CD4-positive, CD25-positive, alpha-beta regulatory T cell (primary cell): ENCODE results near the gene ARPC5. TPM values are rescaled to one million over a fixed set of nuclear protein-coding genes. Genes with fewer than 3 reads are reported as not detected.

Experiments used
- ATAC-seq, 2 donors: fragments of 150-1000 bp; cut with Tn5 transposase; one replicate each; pipeline ENCODE4 v1.10.0; 2021; ENCODE audit warnings: low read depth in 2 of 2, moderate number of reproducible peaks in 2 of 2, moderate library complexity in 1 of 2
- DNase-seq, 3 donors: peaks; one replicate each; pipeline versions ENCODE4 v3.0.0 to v3.0.0-alpha.2; 2012 to 2022; ENCODE audit warnings: mixed read lengths in 1 of 3
- H3K27ac ChIP-seq: one replicate; pipeline ENCODE4 v1.7.0; 2013; ENCODE audit warnings: mild to moderate bottlenecking, low read length; ENCODE audit not compliant: insufficient read depth, poor library complexity, severe bottlenecking
- H3K27me3 ChIP-seq: one replicate; pipeline ENCODE4 v1.7.0; 2013; ENCODE audit warnings: low read length; ENCODE audit not compliant: control insufficient read depth, insufficient read depth
- H3K36me3 ChIP-seq: one replicate; pipeline ENCODE4 v1.7.0; 2013; ENCODE audit warnings: mild to moderate bottlenecking, low read length, moderate library complexity; ENCODE audit not compliant: control insufficient read depth, insufficient read depth
- H3K4me1 ChIP-seq: 2 replicates; pipeline ENCODE4 v1.7.0; 2013; ENCODE audit warnings: mild to moderate bottlenecking, low read length; ENCODE audit not compliant: insufficient read depth, control insufficient read depth, poor library complexity, severe bottlenecking
- H3K4me3 ChIP-seq: one replicate; pipeline ENCODE4 v1.7.0; 2013; ENCODE audit warnings: low read depth, mild to moderate bottlenecking, low read length, moderate library complexity
- H3K9me3 ChIP-seq, 2 experiments: 1 replicate in 1 of 2; 2 replicates in 1 of 2; pipeline ENCODE4 v1.7.0; 2013; ENCODE audit warnings: low read length in 2 of 2, mild to moderate bottlenecking in 1 of 2, moderate library complexity in 1 of 2; ENCODE audit not compliant: control insufficient read depth in 2 of 2
- H3K27ac Mint-ChIP-seq, 3 donors: one replicate each; pipeline ENCODE4 v1.8.0; 2020 to 2022; ENCODE audit warnings: mild to moderate bottlenecking in 3 of 3, mixed read lengths in 3 of 3, moderate library complexity in 2 of 3
- H3K27me3 Mint-ChIP-seq: one replicate; pipeline ENCODE4 v1.8.0; 2022; ENCODE audit warnings: mild to moderate bottlenecking, mixed read lengths
- H3K36me3 Mint-ChIP-seq: one replicate; pipeline ENCODE4 v1.8.0; 2020; ENCODE audit warnings: mixed read lengths
- H3K4me1 Mint-ChIP-seq, 4 donors: one replicate each; pipeline ENCODE4 v1.8.0; 2020 to 2022; ENCODE audit warnings: mixed read lengths in 4 of 4, mild to moderate bottlenecking in 1 of 4
- H3K4me3 Mint-ChIP-seq, 4 donors: one replicate each; pipeline ENCODE4 v1.8.0; 2020 to 2022; ENCODE audit warnings: mild to moderate bottlenecking in 4 of 4, mixed read lengths in 4 of 4, moderate library complexity in 3 of 4
- H3K9me3 Mint-ChIP-seq, 7 donors: one replicate each; pipeline ENCODE4 v1.8.0; 2020 to 2022; ENCODE audit warnings: mixed read lengths in 7 of 7, mild to moderate bottlenecking in 3 of 7, moderate library complexity in 2 of 7
- polyA plus RNA-seq, 4 donors: library from polyadenylated mRNA; unstranded; fragments of 300-500 nt; fragmentation: Illumina TruSeq; gene quantifications; one replicate each; pipeline ENCODE4 v1.2.3, GENCODE V29; 2021
- total RNA-seq: library from RNA; stranded (reverse); gene quantifications from one replicate; pipeline ENCODE4 v1.2.3, GENCODE V29; 2022

Gene ARPC5
- total and polyA plus RNA-seq, 5 donors from 2014 or later, result 76.3 to 541 (median 387) TPM

GRCh38 chr1:183575606-183576005, 60.0 kb downstream of the ARPC5 start:
- Histone ChIP-seq H3K36me3 (no peaks in the 10 kb centered on the region), H3K9me3 (no peaks in the 10 kb centered on the region), H3K27ac (no peak overlapping the region), H3K27me3 (no peaks in the 10 kb centered on the region), H3K4me1 (peaks cover 2% of the 10 kb centered on the region), H3K4me3 (no peak overlapping the region)
- Mint-ChIP-seq H3K27ac (no peak overlapping the region), H3K36me3 (no peaks in the 10 kb centered on the region), H3K9me3 (no peaks in the 10 kb centered on the region), H3K4me1 (peaks cover 0 to 7% (median 3%) of the 10 kb centered on the region in 4 donors), H3K4me3 (peak overlapping the region in 1 of 4 donors; percentile 11), H3K27me3 (no peaks in the 10 kb centered on the region)
- DNase-seq (no peak), ATAC-seq (no peak)

GRCh38 chr1:183572721-183573120, 62.9 kb downstream of the ARPC5 start:
- Histone ChIP-seq H3K27me3 (no peaks in the 10 kb centered on the region), H3K27ac (no peak overlapping the region), H3K4me3 (no peak overlapping the region), H3K9me3 (no peaks in the 10 kb centered on the region), H3K36me3 (no peaks in the 10 kb centered on the region), H3K4me1 (no peaks in the 10 kb centered on the region)
- Mint-ChIP-seq H3K27ac (no peak overlapping the region), H3K27me3 (no peaks in the 10 kb centered on the region), H3K4me3 (no peak overlapping the region), H3K4me1 (peaks cover 0 to 2% (median 0%) of the 10 kb centered on the region in 4 donors), H3K9me3 (peaks cover 0 to 1% (median 0%) of the 10 kb centered on the region in 7 donors), H3K36me3 (no peaks in the 10 kb centered on the region)
- ATAC-seq, result no peak
- no peak for DNase-seq

GRCh38 chr1:183571678-183572268, 63.8 kb downstream of the ARPC5 start:
- Mint-ChIP-seq H3K27me3 (no peaks in the 10 kb centered on the region), H3K4me1 (peaks cover 0 to 2% (median 0%) of the 10 kb centered on the region in 4 donors), H3K27ac (no peak overlapping the region), H3K9me3 (peaks cover 0 to 1% (median 0%) of the 10 kb centered on the region in 7 donors), H3K36me3 (no peaks in the 10 kb centered on the region), H3K4me3 (no peak overlapping the region)
- Histone ChIP-seq H3K27ac (no peak overlapping the region), H3K4me1 (no peaks in the 10 kb centered on the region), H3K9me3 (no peaks in the 10 kb centered on the region), H3K27me3 (no peaks in the 10 kb centered on the region), H3K4me3 (no peak overlapping the region), H3K36me3 (no peaks in the 10 kb centered on the region)
- DNase-seq (no peak), ATAC-seq (no peak)

Other genes starting within 250 kb of the ARPC5 start
- not detected for gene NMNAT2, start 217.4 kb downstream of the ARPC5 start, total RNA-seq
- not detected for gene NMNAT2, start 217.4 kb downstream of the ARPC5 start, polyA plus RNA-seq
- gene SMG7, start 163.3 kb downstream of the ARPC5 start, total RNA-seq, result 66.1 TPM
- 10 to 100 TPM; 13.6 to 21.7 (median 21.6) TPM for gene SMG7, start 163.3 kb downstream of the ARPC5 start, polyA plus RNA-seq
- gene NCF2, start 45.3 kb downstream of the ARPC5 start, total RNA-seq, result 9.3 TPM
- gene NCF2, start 45.3 kb downstream of the ARPC5 start, polyA plus RNA-seq, result 10 to 100 TPM in 1 of 4 donors, 1 to 10 TPM in 3; 2.8 to 20.0 (median 5.4) TPM
- gene APOBEC4, start 17.5 kb upstream of the ARPC5 start, total RNA-seq, result not detected
- gene APOBEC4, start 17.5 kb upstream of the ARPC5 start, polyA plus RNA-seq, result not detected
- 1.4 TPM for gene RGL1, start 169.3 kb upstream of the ARPC5 start, total RNA-seq
- 1 to 10 TPM; 1.8 to 2.8 (median 2.0) TPM for gene RGL1, start 169.3 kb upstream of the ARPC5 start, polyA plus RNA-seq